GM23248 (cell line): Measurements from ENCODE around the gene PAPLN.

Experiments used
- EZH2 ChIP-seq: fragments of 200-600 bp; sonication (generic); IDR thresholded peaks from 2 replicates; pipeline ENCODE4 v1.6.1; 2018; ENCODE audit warnings: antibody characterized with exemption, mild to moderate bottlenecking; ENCODE audit not compliant: insufficient read depth, poor library complexity, severe bottlenecking
- EZH2phosphoT487 ChIP-seq: fragments of 200-600 bp; sonication (generic); IDR thresholded peaks from 2 replicates; pipeline ENCODE4 v1.6.1; 2018; ENCODE audit warnings: antibody characterized with exemption, moderate library complexity, mild to moderate bottlenecking, low read depth; ENCODE audit not compliant: insufficient read depth

GRCh38 chr14:73264080-73264884 is 27.0 kb downstream of the PAPLN start:
- TF ChIP-seq EZH2 (no peak), EZH2phosphoT487 (no peak)
